ENCODE data around the gene CDCA7L.
"Not testable (repeated sequence)": the region's sequence is repeated elsewhere in the genome, so short reads cannot be mapped to it uniquely, and the experiment has no call there.

CDCA7L gene

DNA sequence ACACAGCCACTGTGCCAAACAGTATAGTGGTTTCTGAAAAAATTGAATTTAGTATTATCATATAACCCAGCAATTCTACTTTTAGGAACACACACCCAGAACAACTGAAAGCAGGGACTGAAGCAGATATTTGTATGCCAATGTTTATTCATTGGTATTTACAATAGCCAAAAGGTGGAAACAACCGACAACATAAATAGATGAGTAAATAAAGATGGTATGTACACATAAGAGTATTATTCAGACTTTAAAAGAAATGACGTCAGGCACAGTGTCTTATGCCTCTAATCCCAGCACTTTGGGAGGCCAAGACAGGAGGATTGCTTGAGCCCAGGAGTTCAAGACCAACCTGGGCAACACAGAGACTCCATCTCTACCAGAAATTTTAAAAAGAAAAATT is 7.2 kb downstream of the CDCA7L start:
- no peak for DNase-seq (ENCODE audit: low read depth)
- TF ChIP-seq, protein P1, sequence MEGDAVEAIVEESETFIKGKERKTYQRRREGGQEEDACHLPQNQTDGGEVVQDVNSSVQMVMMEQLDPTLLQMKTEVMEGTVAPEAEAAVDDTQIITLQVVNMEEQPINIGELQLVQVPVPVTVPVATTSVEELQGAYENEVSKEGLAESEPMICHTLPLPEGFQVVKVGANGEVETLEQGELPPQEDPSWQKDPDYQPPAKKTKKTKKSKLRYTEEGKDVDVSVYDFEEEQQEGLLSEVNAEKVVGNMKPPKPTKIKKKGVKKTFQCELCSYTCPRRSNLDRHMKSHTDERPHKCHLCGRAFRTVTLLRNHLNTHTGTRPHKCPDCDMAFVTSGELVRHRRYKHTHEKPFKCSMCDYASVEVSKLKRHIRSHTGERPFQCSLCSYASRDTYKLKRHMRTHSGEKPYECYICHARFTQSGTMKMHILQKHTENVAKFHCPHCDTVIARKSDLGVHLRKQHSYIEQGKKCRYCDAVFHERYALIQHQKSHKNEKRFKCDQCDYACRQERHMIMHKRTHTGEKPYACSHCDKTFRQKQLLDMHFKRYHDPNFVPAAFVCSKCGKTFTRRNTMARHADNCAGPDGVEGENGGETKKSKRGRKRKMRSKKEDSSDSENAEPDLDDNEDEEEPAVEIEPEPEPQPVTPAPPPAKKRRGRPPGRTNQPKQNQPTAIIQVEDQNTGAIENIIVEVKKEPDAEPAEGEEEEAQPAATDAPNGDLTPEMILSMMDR (conservative IDR thresholded peaks at IDR 0.05; ENCODE audit: low read length): no peak
- no peak overlapping the region for H3K4me3 ChIP-seq (ENCODE audit: low read length)

DNA sequence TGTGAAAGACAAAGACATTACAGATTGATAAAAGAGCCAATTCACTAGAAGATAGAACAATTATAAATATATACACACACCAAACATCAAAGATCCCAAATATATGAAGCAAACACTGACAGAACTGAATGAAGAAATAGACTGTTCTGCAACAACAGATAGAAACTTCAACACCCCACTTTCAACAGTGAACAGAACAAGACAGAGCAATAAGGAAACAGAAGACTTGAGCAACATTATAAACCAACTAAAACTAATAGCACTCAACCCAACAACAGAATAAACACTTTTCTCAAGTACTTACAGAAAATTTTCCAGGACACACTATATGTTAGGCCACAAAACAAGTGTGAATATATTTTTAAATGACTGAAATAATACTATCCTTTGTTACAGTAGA is 10.9 kb downstream of the CDCA7L start:
- TF ChIP-seq, protein P1 (conservative IDR thresholded peaks at IDR 0.05; ENCODE audit: low read length): no peak
- DNase-seq (ENCODE audit: low read depth): no peak
- H3K4me3 ChIP-seq (ENCODE audit: low read length): no peak overlapping the region

DNA sequence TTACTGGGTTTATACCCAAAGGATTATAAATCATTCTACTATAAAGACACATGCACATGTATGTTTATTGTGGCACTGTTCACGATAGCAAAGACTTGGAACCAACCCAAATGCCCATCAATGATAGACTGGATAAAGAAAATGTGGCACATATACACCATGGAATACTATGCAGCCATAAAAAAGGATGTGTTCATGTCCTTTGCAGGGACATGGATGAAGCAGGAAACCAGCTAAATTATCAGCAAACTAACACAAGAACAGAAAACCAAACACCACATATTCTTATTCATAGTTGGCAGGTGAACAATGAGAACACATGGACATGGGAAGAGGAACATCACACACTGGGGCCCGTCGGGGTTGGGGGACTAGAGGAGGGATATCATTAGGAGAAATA is 12.4 kb downstream of the CDCA7L start:
- DNase-seq (ENCODE audit: low read depth); H3K4me3 ChIP-seq (ENCODE audit: low read length): not testable (repeated sequence)

DNA sequence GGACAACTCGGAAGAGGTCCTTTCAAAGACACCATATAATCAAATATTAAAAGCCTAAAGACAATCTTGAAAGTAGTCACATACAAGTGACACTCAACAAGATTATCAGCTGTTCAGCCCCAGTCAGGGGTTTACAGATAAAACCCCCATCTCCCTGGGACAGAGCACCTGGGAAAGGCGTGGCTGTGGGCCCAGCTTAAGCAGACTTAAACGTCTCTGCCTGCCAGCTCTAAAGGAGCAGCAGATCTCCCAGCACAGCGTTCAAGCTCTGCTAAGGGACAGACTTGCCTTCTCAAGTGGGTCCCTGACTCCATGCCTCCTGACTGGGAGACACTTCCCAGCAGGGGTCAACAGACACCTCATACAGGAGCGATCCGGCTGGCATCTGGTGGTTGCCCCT is 18.0 kb downstream of the CDCA7L start:
- TF ChIP-seq, protein P1 (conservative IDR thresholded peaks at IDR 0.05; ENCODE audit: low read length): no peak
- no peak overlapping the region for H3K4me3 ChIP-seq (ENCODE audit: low read length)
- no peak for DNase-seq (ENCODE audit: low read depth)

DNA sequence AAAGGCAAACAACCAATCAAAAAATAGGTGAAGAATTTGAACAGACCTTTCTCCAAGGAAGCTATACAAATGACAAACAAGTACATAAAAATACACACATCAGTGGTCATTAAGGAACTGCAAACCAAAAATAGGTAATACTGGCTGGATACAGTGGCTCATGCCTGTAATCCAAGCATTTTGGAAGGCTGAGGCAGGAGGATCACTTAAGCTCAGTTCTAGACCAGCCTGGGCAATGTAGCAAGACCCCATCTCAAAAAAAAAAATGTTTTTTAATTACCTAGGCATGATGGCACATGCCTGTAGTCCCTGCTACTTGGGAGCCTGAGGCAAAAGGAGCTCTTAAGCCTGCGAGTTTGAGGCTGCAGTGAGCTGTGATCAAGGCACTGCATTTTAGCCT is 19.3 kb downstream of the CDCA7L start:
- DNase-seq (ENCODE audit: low read depth): no peak
- H3K4me3 ChIP-seq (ENCODE audit: low read length): no peak overlapping the region
- TF ChIP-seq, protein P1 (conservative IDR thresholded peaks at IDR 0.05; ENCODE audit: low read length): no peak

DNA sequence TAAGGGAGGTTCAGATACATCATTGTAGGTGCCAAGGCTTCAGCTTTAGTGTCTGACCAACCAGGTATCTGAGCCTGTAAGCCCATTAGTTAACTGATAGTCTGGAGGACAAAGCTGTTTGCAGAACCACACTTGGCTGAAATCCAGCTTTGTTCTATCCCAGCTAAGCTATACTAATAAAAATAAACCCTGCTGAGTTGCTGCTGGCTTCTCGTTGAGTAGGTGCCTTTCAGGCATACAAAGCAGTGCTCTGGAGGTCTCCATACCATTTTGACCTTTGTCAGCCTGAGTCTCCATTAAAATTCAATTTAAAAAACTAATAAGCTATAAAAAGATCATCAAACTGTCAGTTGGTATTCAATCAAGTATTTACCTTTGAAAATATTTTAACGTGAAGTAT is 22.0 kb downstream of the CDCA7L start:
- no peak overlapping the region for H3K4me3 ChIP-seq (ENCODE audit: low read length)
- no peak for DNase-seq (ENCODE audit: low read depth)
- TF ChIP-seq, protein P1 (conservative IDR thresholded peaks at IDR 0.05; ENCODE audit: low read length): no peak

DNA sequence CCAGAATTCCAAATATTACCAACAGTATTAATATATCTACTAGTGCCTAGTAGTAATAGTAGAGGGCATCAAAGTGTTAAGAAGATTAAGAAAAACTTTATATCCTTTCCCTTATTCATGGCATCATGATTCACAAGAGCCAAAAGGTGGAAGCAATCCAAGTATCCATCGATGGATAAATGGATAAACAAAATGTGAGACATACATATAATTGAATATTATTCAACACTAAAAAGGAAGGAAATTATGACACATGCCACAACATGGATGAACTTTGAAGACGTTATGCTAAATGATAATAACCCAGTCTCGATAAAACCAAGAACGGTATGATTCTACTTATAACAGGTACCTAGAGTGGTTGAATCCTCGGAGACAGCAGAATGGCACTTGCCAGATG is 23.1 kb downstream of the CDCA7L start:
- no peak for DNase-seq (ENCODE audit: low read depth)
- TF ChIP-seq, protein P1 (conservative IDR thresholded peaks at IDR 0.05; ENCODE audit: low read length): no peak
- H3K4me3 ChIP-seq (ENCODE audit: low read length): no peak overlapping the region

DNA sequence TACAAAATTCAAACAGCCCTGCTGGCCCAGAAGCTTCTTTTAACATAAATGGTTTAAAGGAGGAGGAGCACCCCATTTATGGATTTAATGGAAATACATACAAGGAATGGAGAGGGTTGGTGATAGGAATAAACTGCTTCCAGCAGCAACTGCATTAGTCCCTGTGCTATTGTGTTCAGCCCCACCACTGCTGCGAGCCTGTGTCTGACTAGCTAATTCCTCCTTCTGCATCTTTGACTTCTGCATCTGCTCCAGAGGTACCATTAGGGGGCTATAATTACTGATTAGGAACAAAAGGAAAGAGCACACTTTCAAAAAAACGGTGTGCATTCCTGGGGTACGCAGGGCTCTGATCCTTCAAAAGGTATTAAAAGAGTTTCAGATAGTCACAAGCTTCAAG is 24.8 kb downstream of the CDCA7L start:
- DNase-seq (ENCODE audit: low read depth): no peak
- TF ChIP-seq, protein P1 (conservative IDR thresholded peaks at IDR 0.05; ENCODE audit: low read length): no peak

More for the DNA sequence above, 24.8 kb downstream of the CDCA7L start:
- H3K4me3 ChIP-seq (ENCODE audit: low read length): no peak overlapping the region

Measured in AG10803 (cell line).